Skeletal muscle satellite cell (primary cell): ENCODE results near the gene WNT3A. TPM values are rescaled to one million over a fixed set of nuclear protein-coding genes. Genes with fewer than 3 reads are reported as not detected.

Experiments used
- H3K27me3 ChIP-seq: 2 replicates; pipeline ENCODE4 v1.7.0; 2013; ENCODE audit warnings: low read length; ENCODE audit not compliant: control insufficient read depth, insufficient read depth
- H3K36me3 ChIP-seq: 2 replicates; pipeline ENCODE4 v1.7.0; 2013; ENCODE audit warnings: mild to moderate bottlenecking, control low read depth, low read length; ENCODE audit not compliant: insufficient read depth
- H3K4me1 ChIP-seq: 2 replicates; pipeline ENCODE4 v1.7.0; 2013; ENCODE audit warnings: low read length; ENCODE audit not compliant: control insufficient read depth, insufficient read depth
- H3K4me2 ChIP-seq: 2 replicates; pipeline ENCODE4 v1.7.0; 2013; ENCODE audit warnings: mild to moderate bottlenecking, low read length
- H3K4me3 ChIP-seq: 2 replicates; pipeline ENCODE4 v1.7.0; 2013; ENCODE audit warnings: low read length
- H3K9ac ChIP-seq: 2 replicates; pipeline ENCODE4 v1.7.0; 2013; ENCODE audit warnings: mild to moderate bottlenecking, low read depth, low read length, moderate library complexity
- H3K9me3 ChIP-seq: replicated peaks from 2 replicates; pipeline ENCODE4 v1.7.0; 2013; ENCODE audit warnings: mild to moderate bottlenecking, control low read depth, low read length
- small RNA-seq: library from RNA; depleted of rRNA; stranded (forward); fragments of <200 nt; gene quantifications from one replicate; pipeline ENCODE3, GENCODE V24; 2012

WNT3A gene

DNA sequence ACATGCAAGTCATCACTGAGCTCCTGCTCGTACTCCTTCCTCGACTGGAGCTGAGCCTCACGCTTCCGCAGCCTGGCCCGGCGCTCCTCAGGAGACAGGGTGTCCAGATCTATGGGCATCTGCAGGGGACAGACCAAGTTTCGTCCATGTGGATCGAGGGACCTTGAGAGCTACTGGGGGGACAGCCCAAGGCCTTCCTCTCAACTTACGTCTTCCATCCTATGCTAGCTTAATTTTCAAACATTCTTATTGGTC, 99.9 kb downstream of the WNT3A start:
- peaks cover 7% of the 10 kb centered on the region for H3K36me3 ChIP-seq
- no peak overlapping the region for H3K4me2 ChIP-seq
- H3K9me3 ChIP-seq = no peaks in the 10 kb centered on the region
- H3K4me1 ChIP-seq = peaks cover 23% of the 10 kb centered on the region
- H3K4me3 ChIP-seq = no peak overlapping the region
- no peaks in the 10 kb centered on the region for H3K27me3 ChIP-seq
- no peak overlapping the region for H3K9ac ChIP-seq

- Histone ChIP-seq H3K27me3 (no peaks in the 10 kb centered on the region), H3K4me1 (peaks cover 20% of the 10 kb centered on the region), H3K9ac (no peak overlapping the region), H3K4me2 (peak overlapping the region; percentile 97), H3K9me3 (no peaks in the 10 kb centered on the region), H3K36me3 (peaks cover 7% of the 10 kb centered on the region), H3K4me3 (no peak overlapping the region)
Measured at GRCh38 chr1:228107636-228108035, 100.8 kb downstream of the WNT3A start.

DNA sequence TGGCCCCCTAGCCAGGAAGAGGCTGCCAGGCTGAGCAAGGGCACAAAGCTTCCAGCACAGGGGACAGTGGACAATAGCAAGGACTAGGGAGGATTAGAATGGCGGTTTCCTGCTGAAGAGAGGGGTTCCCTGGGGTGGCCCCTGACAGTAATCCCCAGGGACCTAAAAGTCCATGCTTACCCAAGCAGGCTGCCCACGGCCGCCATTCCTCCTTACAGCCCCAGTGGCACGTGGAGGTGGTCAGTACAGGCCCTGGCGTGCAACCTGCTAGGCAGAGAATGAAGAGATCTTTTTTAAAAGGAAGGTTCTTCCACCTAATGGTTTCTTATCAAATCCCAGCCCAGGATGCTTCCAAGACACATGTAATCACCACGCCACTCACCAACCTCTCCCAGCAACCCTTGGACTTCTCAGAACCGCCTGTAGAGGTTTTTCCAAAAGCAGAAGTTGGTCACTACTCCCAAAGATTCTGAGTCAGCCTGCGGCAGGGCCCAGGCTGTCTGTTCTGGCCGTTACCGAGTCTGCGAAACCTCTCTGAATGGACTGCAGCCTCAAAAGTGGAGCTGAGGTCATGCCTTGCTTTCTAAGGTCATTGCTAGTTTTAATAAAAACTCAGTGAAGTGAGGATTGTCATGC, 101.4 kb downstream of the WNT3A start:
- Histone ChIP-seq H3K27me3 (no peaks in the 10 kb centered on the region), H3K9me3 (no peaks in the 10 kb centered on the region), H3K36me3 (peaks cover 7% of the 10 kb centered on the region), H3K4me2 (peak overlapping the region; percentile 97), H3K4me3 (peak overlapping the region; percentile 99), H3K4me1 (peaks cover 20% of the 10 kb centered on the region), H3K9ac (peak overlapping the region; percentile 96)

DNA sequence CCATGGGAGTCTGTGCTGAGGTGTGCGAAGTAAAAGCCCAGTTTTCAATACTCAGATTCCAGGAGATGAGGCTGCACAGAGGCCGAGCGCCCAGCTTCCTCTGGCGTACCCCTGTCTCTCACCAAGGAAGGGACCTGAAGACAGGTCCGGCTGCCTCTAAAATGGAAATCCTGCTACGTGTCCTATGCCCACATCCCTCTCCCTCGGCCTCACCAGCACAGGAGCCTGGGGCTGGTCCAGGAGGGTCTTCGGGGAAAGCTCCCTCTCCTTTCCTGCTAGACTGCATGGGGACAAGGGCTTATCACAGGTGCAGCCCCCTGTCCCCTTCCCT, 101.9 kb downstream of the WNT3A start:
- Histone ChIP-seq H3K9me3 (no peaks in the 10 kb centered on the region), H3K27me3 (no peaks in the 10 kb centered on the region), H3K4me1 (peaks cover 16% of the 10 kb centered on the region), H3K9ac (peak overlapping the region; percentile 96), H3K4me2 (peak overlapping the region; percentile 97), H3K4me3 (peak overlapping the region; percentile 99), H3K36me3 (peaks cover 7% of the 10 kb centered on the region)

- Histone ChIP-seq H3K27me3 (no peaks in the 10 kb centered on the region), H3K36me3 (peaks cover 7% of the 10 kb centered on the region), H3K9ac (peak within 1 kb of the TSS; percentile 96), H3K4me3 (peak within 1 kb of the TSS; percentile 99), H3K9me3 (no peaks in the 10 kb centered on the region), H3K4me1 (peaks cover 10% of the 10 kb centered on the region), H3K4me2 (peak within 1 kb of the TSS; percentile 97)
Measured at GRCh38 chr1:228109073-228109961, 102.5 kb downstream of the WNT3A start, which contains the start of gene MRPL55. MRPL55 (minus strand) TSS chr1:228109299; CDS start chr1:228108260, 1,039 bp downstream.

DNA sequence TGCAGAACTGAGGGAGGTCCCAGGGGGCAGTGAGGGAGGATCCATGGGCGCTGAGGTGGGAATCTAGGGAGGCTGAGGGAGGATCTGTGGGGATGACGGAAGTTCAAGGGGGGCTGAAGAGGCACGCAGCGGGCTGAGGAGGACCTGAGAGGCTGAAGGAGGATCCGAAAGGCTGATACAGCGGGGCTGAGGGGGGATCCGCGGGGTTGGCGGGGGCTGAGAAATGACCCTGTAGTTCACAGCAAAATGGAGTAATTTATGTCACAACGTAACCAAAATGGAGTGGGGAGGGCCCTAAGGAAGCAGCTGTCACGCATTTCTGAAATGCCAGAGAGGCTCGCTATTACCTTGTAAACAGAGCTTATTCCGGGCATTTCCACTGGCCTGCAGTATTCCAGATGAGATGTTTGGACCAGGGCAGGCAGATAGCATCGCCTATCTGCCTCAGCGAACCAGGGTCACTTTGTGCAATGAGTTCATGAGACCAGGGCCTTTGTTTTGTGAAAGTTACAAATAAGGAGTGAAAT, 103.2 kb downstream of the WNT3A start:
- Histone ChIP-seq H3K4me3 (peak overlapping the region; percentile 99), H3K9me3 (no peaks in the 10 kb centered on the region), H3K27me3 (no peaks in the 10 kb centered on the region), H3K4me2 (peak overlapping the region; percentile 97), H3K9ac (peak overlapping the region; percentile 96), H3K36me3 (peaks cover 7% of the 10 kb centered on the region), H3K4me1 (peaks cover 9% of the 10 kb centered on the region)

DNA sequence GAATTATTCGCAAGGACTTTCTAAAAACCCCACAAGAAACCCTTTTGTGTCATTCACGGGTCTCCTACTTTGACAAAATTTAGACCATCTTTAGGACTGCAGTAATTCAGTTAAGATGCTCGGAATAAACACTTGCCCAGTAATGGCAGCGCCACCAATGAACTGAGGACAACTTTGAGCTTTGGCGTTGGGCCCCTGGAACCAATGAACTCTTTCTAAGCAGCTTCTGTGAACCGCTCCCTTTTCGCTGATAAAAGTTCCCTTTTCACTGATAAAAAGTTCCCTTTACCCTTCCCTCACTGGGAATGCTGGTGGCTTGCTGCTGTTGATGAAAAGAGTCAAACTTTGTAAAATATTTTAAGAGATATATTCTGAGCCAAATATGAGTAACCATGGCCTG, 103.8 kb downstream of the WNT3A start:
- Histone ChIP-seq H3K4me1 (peaks cover 9% of the 10 kb centered on the region), H3K9ac (peak overlapping the region; percentile 96), H3K27me3 (no peaks in the 10 kb centered on the region), H3K4me3 (peak overlapping the region; percentile 99), H3K4me2 (peak overlapping the region; percentile 97), H3K9me3 (no peaks in the 10 kb centered on the region), H3K36me3 (peaks cover 7% of the 10 kb centered on the region)

Small RNA genes within 50 kb of the gene (small RNA-seq; reads per million reads assigned to genes)
- gene SEPT14P17 = not detected
